Left ventricle myocardium inferior (tissue), 1 donor: ENCODE data around the gene NRP1. TPM values are rescaled to one million over a fixed set of nuclear protein-coding genes. Genes with fewer than 3 reads are reported as not detected.
A peak's percentile ranks its signal among the peaks of the same experiment; 100 is the strongest.

Source experiments
- DNase-seq: peaks from one replicate; pipeline ENCODE4 v3.0.0-alpha.2; 2020
- H3K27ac ChIP-seq: fragments of 200-600 bp; replicated peaks from 2 replicates; pipeline ENCODE4 v1.8.0; 2021
- H3K27me3 ChIP-seq: fragments of 200-600 bp; 2 replicates; pipeline ENCODE4 v1.8.0; 2021; ENCODE audit warnings: low read depth
- H3K36me3 ChIP-seq: fragments of 200-600 bp; 2 replicates; pipeline ENCODE4 v1.8.0; 2021
- H3K4me1 ChIP-seq: fragments of 200-600 bp; 2 replicates; pipeline ENCODE4 v1.8.0; 2021
- H3K4me3 ChIP-seq: fragments of 200-600 bp; 2 replicates; pipeline ENCODE4 v1.8.0; 2021; ENCODE audit warnings: mild to moderate bottlenecking, moderate library complexity
- H3K9me3 ChIP-seq: fragments of 200-600 bp; replicated peaks from 2 replicates; pipeline ENCODE4 v1.8.0; 2021
- intact Hi-C: fragments of 100-400 bp; cut with micrococcal nuclease; formaldehyde crosslinking; loops from one replicate; pipeline ENCODE4 v1.11.0; 2022
- total RNA-seq: library from RNA; stranded (reverse); fragmentation: NEBNext Ultra II Directional; extraction: Animal tissue kit (Norgen Biotek cat#: 25700); gene quantifications from one replicate; pipeline ENCODE4 v1.2.1, GENCODE V29; 2021
- TF ChIP-seq, protein P1 (sequence below): fragments of 200-600 bp; IDR thresholded peaks from 2 replicates; pipeline ENCODE4 v1.8.0; 2021; ENCODE audit warnings: antibody characterized with exemption, mild to moderate bottlenecking, borderline replicate concordance
- donor health status: DM: no; HTN: yes; CAD: no; lungs with severe emphysema.

NRP1 gene
- total RNA-seq, 1 donor from 2014 or later, result 168 TPM

DNA sequence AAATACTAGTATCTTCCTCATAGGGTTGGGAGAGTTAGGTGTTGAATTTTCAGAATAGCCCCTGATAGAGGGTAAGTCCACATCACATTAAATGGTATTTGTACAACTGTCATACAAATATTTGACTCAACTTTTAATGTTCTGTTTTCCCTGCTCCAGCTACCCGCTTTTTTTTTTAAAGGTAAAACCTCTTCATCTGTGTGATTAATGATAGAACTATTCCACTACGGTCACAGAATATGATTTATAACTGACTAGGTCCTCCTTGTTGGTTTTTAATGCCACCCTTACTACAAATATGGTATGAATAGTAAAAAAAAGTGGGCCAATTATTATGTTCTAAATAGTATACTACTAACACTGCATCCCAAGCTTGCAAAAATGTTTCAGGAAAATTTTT, 15.6 kb upstream of the NRP1 start:
- Histone ChIP-seq H3K36me3 (no peaks in the 10 kb centered on the region), H3K4me3 (no peak overlapping the region), H3K27me3 (no peaks in the 10 kb centered on the region), H3K9me3 (peaks cover 9% of the 10 kb centered on the region), H3K27ac (no peak overlapping the region), H3K4me1 (peaks cover 26% of the 10 kb centered on the region)
- intact Hi-C loops, result no loop called here
- no peak for DNase-seq
- TF ChIP-seq, protein P1, sequence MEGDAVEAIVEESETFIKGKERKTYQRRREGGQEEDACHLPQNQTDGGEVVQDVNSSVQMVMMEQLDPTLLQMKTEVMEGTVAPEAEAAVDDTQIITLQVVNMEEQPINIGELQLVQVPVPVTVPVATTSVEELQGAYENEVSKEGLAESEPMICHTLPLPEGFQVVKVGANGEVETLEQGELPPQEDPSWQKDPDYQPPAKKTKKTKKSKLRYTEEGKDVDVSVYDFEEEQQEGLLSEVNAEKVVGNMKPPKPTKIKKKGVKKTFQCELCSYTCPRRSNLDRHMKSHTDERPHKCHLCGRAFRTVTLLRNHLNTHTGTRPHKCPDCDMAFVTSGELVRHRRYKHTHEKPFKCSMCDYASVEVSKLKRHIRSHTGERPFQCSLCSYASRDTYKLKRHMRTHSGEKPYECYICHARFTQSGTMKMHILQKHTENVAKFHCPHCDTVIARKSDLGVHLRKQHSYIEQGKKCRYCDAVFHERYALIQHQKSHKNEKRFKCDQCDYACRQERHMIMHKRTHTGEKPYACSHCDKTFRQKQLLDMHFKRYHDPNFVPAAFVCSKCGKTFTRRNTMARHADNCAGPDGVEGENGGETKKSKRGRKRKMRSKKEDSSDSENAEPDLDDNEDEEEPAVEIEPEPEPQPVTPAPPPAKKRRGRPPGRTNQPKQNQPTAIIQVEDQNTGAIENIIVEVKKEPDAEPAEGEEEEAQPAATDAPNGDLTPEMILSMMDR, result no peak

DNA sequence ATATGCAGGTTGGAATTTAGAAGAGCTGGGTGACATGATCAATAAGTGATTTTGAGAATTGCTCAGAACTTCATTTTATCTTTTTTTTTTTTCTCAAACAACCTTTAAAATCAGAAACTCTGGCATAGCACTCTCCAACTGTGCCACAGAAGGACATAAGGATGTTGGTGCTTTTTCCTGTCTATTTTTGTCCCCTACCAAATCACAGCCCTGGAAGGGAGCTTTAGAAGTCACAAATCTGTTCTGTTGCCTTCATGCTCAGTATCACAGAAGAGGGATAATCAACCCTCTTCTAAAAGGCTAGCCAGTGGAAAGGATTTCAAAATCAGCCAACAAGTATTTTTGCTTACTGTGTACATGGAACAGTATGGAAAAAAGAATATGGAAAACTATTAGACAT, 14.8 kb upstream of the NRP1 start:
- intact Hi-C loops, result no loop called here
- Histone ChIP-seq H3K27me3 (no peaks in the 10 kb centered on the region), H3K36me3 (no peaks in the 10 kb centered on the region), H3K4me3 (no peak overlapping the region), H3K9me3 (peaks cover 17% of the 10 kb centered on the region), H3K27ac (peak overlapping the region; percentile 26), H3K4me1 (peaks cover 21% of the 10 kb centered on the region)
- TF ChIP-seq, protein P1, result no peak
- DNase-seq, result no peak

DNA sequence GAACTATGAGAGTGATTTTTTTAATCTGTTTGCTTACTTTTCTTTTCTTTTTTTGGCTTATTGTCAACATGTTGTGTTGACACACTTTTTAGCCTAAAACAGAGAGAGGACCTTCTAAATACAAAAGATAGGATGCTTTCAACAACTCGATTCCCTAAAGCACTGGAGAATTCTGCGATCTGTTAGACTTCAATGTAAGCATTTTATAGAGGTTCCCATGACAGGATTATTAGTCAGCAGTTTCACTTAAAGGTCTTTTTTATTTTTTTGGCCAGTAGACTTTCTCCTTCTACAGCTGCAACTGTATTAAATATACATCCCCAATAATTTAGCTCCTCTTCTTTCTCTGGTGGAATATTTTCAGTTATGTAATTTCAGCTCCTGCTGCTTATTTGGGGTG, 12.7 kb upstream of the NRP1 start:
- TF ChIP-seq, protein P1, result no peak
- Histone ChIP-seq H3K36me3 (no peaks in the 10 kb centered on the region), H3K27me3 (no peaks in the 10 kb centered on the region), H3K4me3 (no peak overlapping the region), H3K4me1 (peaks cover 39% of the 10 kb centered on the region), H3K27ac (peak overlapping the region; percentile 43), H3K9me3 (peaks cover 8% of the 10 kb centered on the region)
- no peak for DNase-seq
- intact Hi-C loops, result no loop called here

DNA sequence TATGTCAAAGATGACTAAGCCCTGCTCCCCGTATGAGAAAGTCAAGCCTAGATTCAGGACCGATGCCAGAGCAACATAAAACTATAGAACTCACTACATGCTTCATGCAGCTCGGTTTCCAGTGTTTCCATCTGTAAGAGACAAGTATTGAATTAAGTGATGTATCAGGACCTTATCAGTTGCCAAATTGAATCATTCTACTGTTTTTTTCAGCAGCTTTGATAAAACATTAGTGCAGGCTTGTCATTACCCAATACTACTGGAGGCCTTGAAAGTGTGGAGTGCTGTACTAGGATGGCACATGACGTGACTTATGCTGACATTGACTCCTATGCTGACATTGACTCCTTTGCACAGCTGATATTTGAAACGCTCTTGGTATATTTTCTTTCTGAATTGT, 10.8 kb upstream of the NRP1 start:
- no peaks in the 10 kb centered on the region for H3K36me3 ChIP-seq
- H3K27me3 ChIP-seq, result no peaks in the 10 kb centered on the region
- TF ChIP-seq, protein P1, result no peak
- no peak overlapping the region for H3K27ac ChIP-seq
- no peak overlapping the region for H3K4me3 ChIP-seq
- peaks cover 59% of the 10 kb centered on the region for H3K4me1 ChIP-seq
- DNase-seq, result no peak
- H3K9me3 ChIP-seq, result peaks cover 8% of the 10 kb centered on the region
- intact Hi-C loops, result no loop called here

DNA sequence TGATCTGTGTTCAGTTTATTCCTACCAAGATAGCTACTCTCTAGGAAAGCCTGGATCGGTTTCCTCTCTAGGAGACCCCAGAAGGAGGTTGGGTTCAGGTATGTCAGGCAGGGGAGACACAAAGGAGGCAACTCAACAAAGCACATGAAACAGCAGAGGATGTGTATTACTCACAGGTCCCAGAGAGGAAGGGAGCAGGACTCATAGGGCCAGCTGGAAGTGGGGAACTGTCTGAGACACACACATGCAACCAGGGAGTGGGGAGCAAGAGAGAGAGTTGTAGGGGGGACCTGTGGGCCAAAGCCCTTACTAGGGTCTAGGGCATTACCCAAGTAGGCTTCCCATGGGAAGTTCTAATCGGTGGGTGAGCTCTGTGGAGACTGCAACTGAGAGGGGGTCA, 10.2 kb upstream of the NRP1 start:
- intact Hi-C loops, result no loop called here
- H3K4me1 ChIP-seq, result peaks cover 64% of the 10 kb centered on the region

More for the DNA sequence above, 10.2 kb upstream of the NRP1 start:
- no peaks in the 10 kb centered on the region for H3K36me3 ChIP-seq
- H3K27me3 ChIP-seq, result no peaks in the 10 kb centered on the region
- no peak overlapping the region for H3K4me3 ChIP-seq
- H3K27ac ChIP-seq, result no peak overlapping the region
- TF ChIP-seq, protein P1, result no peak
- peaks cover 8% of the 10 kb centered on the region for H3K9me3 ChIP-seq
- no peak for DNase-seq
